Gastrocnemius medialis (tissue), 4 donors: ENCODE results near the gene MIER2. TPM values are rescaled to one million over a fixed set of nuclear protein-coding genes. Genes with fewer than 3 reads are reported as not detected.
"Not testable (repeated sequence)": the region's sequence is repeated elsewhere in the genome, so short reads cannot be mapped to it uniquely, and the experiment has no call there.

Experiments
- ATAC-seq, 2 donors: fragments of 150-250 bp; one replicate each; pipeline ENCODE4 v1.9.1; 2016
- DNase-seq, 2 donors: peaks; one replicate each; pipeline ENCODE4 v3.0.0-alpha.2; 2019
- H3K27ac ChIP-seq, 4 donors: fragments of 200-600 bp; sonication (generic); 1 replicate in 1 of 4; 2 replicates in 3 of 4; pipeline ENCODE4 v1.5.1; 2016 to 2018; ENCODE audit warnings: mild to moderate bottlenecking in 2 of 4, moderate library complexity in 1 of 4
- H3K27me3 ChIP-seq, 3 donors: fragments of 200-600 bp; sonication (generic) in 2 of 3; 1 replicate in 1 of 3; 2 replicates in 2 of 3; pipeline versions ENCODE4 v1.5.1 to v1.6.0; 2016 to 2019; ENCODE audit warnings: mild to moderate bottlenecking in 1 of 3, moderate library complexity in 1 of 3
- H3K36me3 ChIP-seq, 2 donors: fragments of 200-600 bp; sonication (generic) in 1 of 2; one replicate each; pipeline ENCODE4 v1.5.1; 2017 to 2018
- H3K4me1 ChIP-seq, 2 donors: fragments of 200-600 bp; sonication (generic) in 1 of 2; one replicate each; pipeline ENCODE4 v1.5.1; 2016 to 2017; ENCODE audit warnings: mild to moderate bottlenecking in 2 of 2
- H3K4me3 ChIP-seq, 4 donors: fragments of 200-600 bp; sonication (generic) in 3 of 4; 1 replicate in 1 of 4; 2 replicates in 3 of 4; pipeline ENCODE4 v1.5.1; 2016 to 2019; ENCODE audit warnings: mild to moderate bottlenecking in 2 of 4
- H3K9me3 ChIP-seq, 3 donors: fragments of 200-600 bp; sonication (generic) in 2 of 3; 1 replicate in 1 of 3; 2 replicates in 2 of 3; pipeline ENCODE4 v1.5.1; 2016 to 2019
- CTCF ChIP-seq, 5 experiments: fragments of 450-650 bp in 3 of 5; fragments of 200-600 bp in 2 of 5; sonication (generic) in 2 of 5; IDR thresholded peaks in 4 of 5; conservative IDR thresholded peaks in 1 of 5; 1 replicate in 4 of 5; 2 replicates in 1 of 5; pipeline ENCODE4 v1.5.1; 2016 to 2019; ENCODE audit warnings: antibody characterized with exemption in 5 of 5, mild to moderate bottlenecking in 3 of 5, moderate library complexity in 3 of 5
- POLR2A ChIP-seq, 2 donors: fragments of 450-650 bp; IDR thresholded peaks; one replicate each; pipeline ENCODE4 v1.6.1; 2017; ENCODE audit warnings: antibody characterized with exemption in 2 of 2, mild to moderate bottlenecking in 2 of 2, moderate library complexity in 2 of 2
- in situ Hi-C, 4 donors: fragments of 200-750 bp; cut with MboI; loops; one replicate each; pipeline versions ENCODE4 v1.15.0 to v1.8.0; 2017; ENCODE audit warnings: low sequenced_read_pairs in 4 of 4
- intact Hi-C: fragments of 100-400 bp; cut with DNase I; formaldehyde crosslinking; loops from one replicate; pipeline ENCODE4 v1.15.1; 2023; ENCODE audit warnings: low total_unique reads
- total RNA-seq, 4 donors: library from RNA; depleted of rRNA; stranded (reverse); fragments of >200 nt; gene quantifications; one replicate each; pipeline versions ENCODE4 v1.1.0 to v1.2.3, GENCODE V29; 2016

The MIER2 gene
- total RNA-seq, 4 donors from 2014 or later, result 10.6 to 21.0 (median 16.5) TPM

GRCh38 chr19:273393-273792 lies 71.2 kb downstream of the MIER2 start:
- intact Hi-C loops (no loop called here), in situ Hi-C loops (no loop called here)
- Histone ChIP-seq H3K36me3 (no peaks in the 10 kb centered on the region), H3K27ac (no peak overlapping the region), H3K4me1 (no peaks in the 10 kb centered on the region), H3K9me3 (no peaks in the 10 kb centered on the region), H3K27me3 (peaks cover 19 to 22% (median 20%) of the 10 kb centered on the region in 3 donors), H3K4me3 (no peak overlapping the region)
- DNase-seq, result no peak
- ATAC-seq, result no peak
- no peak for TF ChIP-seq POLR2A (IDR thresholded peaks at IDR 0.05)
- TF ChIP-seq CTCF (IDR thresholded peaks at IDR 0.05 in 4 of 5, conservative IDR thresholded peaks at IDR 0.05 in 1 of 5), result no peak

GRCh38 chr19:271856-272255 lies 72.7 kb downstream of the MIER2 start:
- Histone ChIP-seq H3K27me3 (peaks cover 18 to 30% (median 28%) of the 10 kb centered on the region in 3 donors), H3K4me1 (no peaks in the 10 kb centered on the region), H3K36me3 (no peaks in the 10 kb centered on the region), H3K4me3 (no peak overlapping the region), H3K27ac (no peak overlapping the region), H3K9me3 (no peaks in the 10 kb centered on the region)
- no peak for TF ChIP-seq POLR2A (IDR thresholded peaks at IDR 0.05)
- TF ChIP-seq CTCF (IDR thresholded peaks at IDR 0.05 in 4 of 5, conservative IDR thresholded peaks at IDR 0.05 in 1 of 5), result no peak
- in situ Hi-C loops, result no loop called here
- no peak for ATAC-seq
- DNase-seq, result no peak
- intact Hi-C loops, result no loop called here

- intact Hi-C loops, in situ Hi-C loops, H3K36me3 ChIP-seq, H3K4me1 ChIP-seq, H3K9me3 ChIP-seq, H3K4me3 ChIP-seq, H3K27ac ChIP-seq, ATAC-seq, DNase-seq: not testable (repeated sequence)
- peaks cover 24 to 32% (median 30%) of the 10 kb centered on the region in 3 donors for H3K27me3 ChIP-seq
Observed at GRCh38 chr19:270766-271318, 73.8 kb downstream of the MIER2 start.

- in situ Hi-C loops (no loop called here), intact Hi-C loops (no loop called here)
- TF ChIP-seq CTCF (IDR thresholded peaks at IDR 0.05 in 4 of 5, conservative IDR thresholded peaks at IDR 0.05 in 1 of 5) (no peak), POLR2A (IDR thresholded peaks at IDR 0.05) (no peak)
- no peaks in the 10 kb centered on the region for H3K4me1 ChIP-seq
- peaks cover 34 to 46% (median 41%) of the 10 kb centered on the region in 3 donors for H3K27me3 ChIP-seq
- DNase-seq, result no peak
- H3K27ac ChIP-seq, result no peak overlapping the region
- H3K9me3 ChIP-seq, result no peaks in the 10 kb centered on the region
- H3K4me3 ChIP-seq, result no peak overlapping the region
- H3K36me3 ChIP-seq, result no peaks in the 10 kb centered on the region
- ATAC-seq, result no peak
Observed at GRCh38 chr19:269241-269640, 75.4 kb downstream of the MIER2 start.

DNA sequence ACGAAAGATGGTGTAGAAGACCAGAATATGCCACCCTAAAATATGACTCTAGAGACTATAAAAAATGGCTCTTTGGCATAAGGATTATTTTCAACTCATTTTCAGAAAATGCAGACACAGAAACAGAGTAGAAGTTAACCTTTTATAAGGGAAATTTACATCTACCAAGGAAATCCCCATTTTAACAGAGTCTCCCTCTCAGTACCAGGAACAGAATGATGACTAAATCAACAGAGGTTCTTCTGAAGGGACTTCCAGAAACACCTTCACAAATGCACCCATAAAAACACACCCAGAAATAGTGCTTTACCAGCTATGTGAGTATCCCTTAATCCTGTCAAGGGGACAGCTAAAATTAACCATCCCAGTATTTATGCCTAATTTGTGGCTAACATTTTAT lies 82.5 kb downstream of the MIER2 start:
- in situ Hi-C loops (no loop called here), intact Hi-C loops (no loop called here)
- H3K36me3 ChIP-seq, result no peaks in the 10 kb centered on the region
- H3K4me3 ChIP-seq, result no peak overlapping the region
- H3K4me1 ChIP-seq, result no peaks in the 10 kb centered on the region
- no peak for TF ChIP-seq CTCF (IDR thresholded peaks at IDR 0.05 in 4 of 5, conservative IDR thresholded peaks at IDR 0.05 in 1 of 5)
- TF ChIP-seq POLR2A (IDR thresholded peaks at IDR 0.05), result no peak
- ATAC-seq (no peak), DNase-seq (no peak)
- H3K9me3 ChIP-seq, result no peaks in the 10 kb centered on the region
- peaks cover 23 to 28% (median 26%) of the 10 kb centered on the region in 3 donors for H3K27me3 ChIP-seq
- no peak overlapping the region for H3K27ac ChIP-seq

DNA sequence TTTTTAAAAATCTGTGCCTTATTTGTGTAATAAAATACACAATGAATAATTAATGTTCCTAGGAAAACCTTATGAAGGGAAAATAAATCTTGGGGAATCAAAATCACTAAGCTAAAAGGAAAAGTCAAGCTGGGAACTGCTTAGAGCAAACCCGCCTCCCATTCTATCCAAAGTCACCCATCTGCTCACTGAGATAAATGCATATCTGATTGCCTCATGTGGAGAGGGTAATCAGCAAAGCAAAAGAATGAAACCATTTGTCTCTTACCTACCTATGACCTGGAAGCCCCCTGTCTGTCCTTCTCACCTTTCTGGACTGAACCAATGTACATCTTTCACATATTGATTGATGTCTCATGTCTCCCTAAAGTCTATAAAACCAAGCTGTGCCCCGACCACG lies 87.8 kb downstream of the MIER2 start:
- intact Hi-C loops, H3K9me3 ChIP-seq, H3K36me3 ChIP-seq, H3K27ac ChIP-seq, DNase-seq, H3K4me1 ChIP-seq, ATAC-seq, H3K4me3 ChIP-seq, in situ Hi-C loops: not testable (repeated sequence)
- peaks cover 0 to 11% (median 3%) of the 10 kb centered on the region in 3 donors for H3K27me3 ChIP-seq
